Embryonic facial prominence (tissue), 1 donor: ENCODE results near the gene IL17C.

ENCODE experiments used
- DNase-seq: peaks from one replicate; pipeline ENCODE4 v3.0.0-alpha.2; 2016; ENCODE audit errors: extremely low spot score

Gene IL17C

GRCh38 chr16:88627531-88628411 is 10.6 kb upstream of the IL17C start:
- DNase-seq, result no peak

- no peak for DNase-seq
These were observed 9.8 kb upstream of the IL17C start for GRCh38 chr16:88628512-88628974.

- DNase-seq, result no peak
These were observed 8.5 kb upstream of the IL17C start for GRCh38 chr16:88629835-88630234.

- DNase-seq, result no peak
These were observed 7.9 kb upstream of the IL17C start for GRCh38 chr16:88630433-88630832.

- DNase-seq, result no peak
These were observed 7.4 kb upstream of the IL17C start for GRCh38 chr16:88630941-88631340.

- no peak for DNase-seq
These were observed 7.0 kb upstream of the IL17C start for GRCh38 chr16:88631384-88631783.

GRCh38 chr16:88631920-88632586 is 6.3 kb upstream of the IL17C start:
- DNase-seq, result no peak

GRCh38 chr16:88632587-88632930 is 5.8 kb upstream of the IL17C start:
- DNase-seq, result no peak

GRCh38 chr16:88633684-88634140 is 4.7 kb upstream of the IL17C start:
- DNase-seq, result no peak

- no peak for DNase-seq
These were observed 4.0 kb upstream of the IL17C start for GRCh38 chr16:88634141-88634993.

GRCh38 chr16:88634994-88635670 is 3.2 kb upstream of the IL17C start:
- no peak for DNase-seq

- DNase-seq, result no peak
These were observed 2.6 kb upstream of the IL17C start for GRCh38 chr16:88635671-88636319.

- DNase-seq, result no peak
These were observed 1.7 kb upstream of the IL17C start for GRCh38 chr16:88636488-88637265.

GRCh38 chr16:88639231-88640038 is 1.1 kb downstream of the IL17C start:
- DNase-seq, result no peak

- DNase-seq, result no peak
These were observed 1.7 kb downstream of the IL17C start for GRCh38 chr16:88640039-88640495.

GRCh38 chr16:88640498-88641247 is 2.3 kb downstream of the IL17C start:
- DNase-seq, result no peak

- no peak for DNase-seq
These were observed 4.7 kb downstream of the IL17C start for GRCh38 chr16:88642881-88643643.

GRCh38 chr16:88643644-88643932 is 5.2 kb downstream of the IL17C start:
- DNase-seq, result no peak
